Measurements from ENCODE around the gene HIGD2B.
"Not testable (repeated sequence)": the region's sequence is repeated elsewhere in the genome, so short reads cannot be mapped to it uniquely, and the experiment has no call there.

The HIGD2B gene

GRCh38 chr15:72676838-72677237, 9.1 kb downstream of the HIGD2B start:
- DNase-seq (ENCODE audit: low read depth) = no peak

- no peak for DNase-seq (ENCODE audit: low read depth)
Observed at GRCh38 chr15:72671525-72671924, 14.5 kb downstream of the HIGD2B start.

- not testable (repeated sequence) for DNase-seq (ENCODE audit: low read depth)
Observed at GRCh38 chr15:72670656-72671352, 15.2 kb downstream of the HIGD2B start.

- DNase-seq (ENCODE audit: low read depth) = not testable (repeated sequence)
Observed at GRCh38 chr15:72669803-72670202, 16.2 kb downstream of the HIGD2B start.

- not testable (repeated sequence) for DNase-seq (ENCODE audit: low read depth)
Observed at GRCh38 chr15:72665706-72666105, 20.3 kb downstream of the HIGD2B start.

- DNase-seq (ENCODE audit: low read depth) = not testable (repeated sequence)
Observed at GRCh38 chr15:72663931-72664330, 22.1 kb downstream of the HIGD2B start.

- not testable (repeated sequence) for DNase-seq (ENCODE audit: low read depth)
Observed at GRCh38 chr15:72661081-72661480, 24.9 kb downstream of the HIGD2B start.

- not testable (repeated sequence) for DNase-seq (ENCODE audit: low read depth)
Observed at GRCh38 chr15:72656014-72656413, 30.0 kb downstream of the HIGD2B start.

GRCh38 chr15:72654397-72654796, 31.6 kb downstream of the HIGD2B start, which contains the start of gene GOLGA6B:
Gene GOLGA6B, plus strand, starts transcription at chr15:72654697. Its CDS starts 41 bp downstream, at chr15:72654738.
- DNase-seq (ENCODE audit: low read depth) = not testable (repeated sequence)

GRCh38 chr15:72648631-72649253, 37.2 kb downstream of the HIGD2B start:
- DNase-seq (ENCODE audit: low read depth) = not testable (repeated sequence)

GRCh38 chr15:72642271-72642670, 43.7 kb downstream of the HIGD2B start:
- DNase-seq (ENCODE audit: low read depth) = not testable (repeated sequence)

- DNase-seq (ENCODE audit: low read depth) = not testable (repeated sequence)
Observed at GRCh38 chr15:72639759-72640483, 46.1 kb downstream of the HIGD2B start.

- DNase-seq (ENCODE audit: low read depth) = not testable (repeated sequence)
Observed at GRCh38 chr15:72636519-72637282, 49.3 kb downstream of the HIGD2B start.

- not testable (repeated sequence) for DNase-seq (ENCODE audit: low read depth)
Observed at GRCh38 chr15:72629068-72629570, 56.9 kb downstream of the HIGD2B start.

GRCh38 chr15:72628249-72629067, 57.5 kb downstream of the HIGD2B start:
- DNase-seq (ENCODE audit: low read depth) = not testable (repeated sequence)

GRCh38 chr15:72626153-72626552, 59.8 kb downstream of the HIGD2B start:
- not testable (repeated sequence) for DNase-seq (ENCODE audit: low read depth)
